ENCODE results near the gene SRSF3. TPM values are rescaled to one million over a fixed set of nuclear protein-coding genes. Genes with fewer than 3 reads are reported as not detected.

SRSF3 gene
- total and polyA plus RNA-seq, 9 of the 15 experiments (the other 6 are each of a cell fraction or from before 2014, with no cell fraction given): 337 to 1,200 (median 518) TPM

DNA sequence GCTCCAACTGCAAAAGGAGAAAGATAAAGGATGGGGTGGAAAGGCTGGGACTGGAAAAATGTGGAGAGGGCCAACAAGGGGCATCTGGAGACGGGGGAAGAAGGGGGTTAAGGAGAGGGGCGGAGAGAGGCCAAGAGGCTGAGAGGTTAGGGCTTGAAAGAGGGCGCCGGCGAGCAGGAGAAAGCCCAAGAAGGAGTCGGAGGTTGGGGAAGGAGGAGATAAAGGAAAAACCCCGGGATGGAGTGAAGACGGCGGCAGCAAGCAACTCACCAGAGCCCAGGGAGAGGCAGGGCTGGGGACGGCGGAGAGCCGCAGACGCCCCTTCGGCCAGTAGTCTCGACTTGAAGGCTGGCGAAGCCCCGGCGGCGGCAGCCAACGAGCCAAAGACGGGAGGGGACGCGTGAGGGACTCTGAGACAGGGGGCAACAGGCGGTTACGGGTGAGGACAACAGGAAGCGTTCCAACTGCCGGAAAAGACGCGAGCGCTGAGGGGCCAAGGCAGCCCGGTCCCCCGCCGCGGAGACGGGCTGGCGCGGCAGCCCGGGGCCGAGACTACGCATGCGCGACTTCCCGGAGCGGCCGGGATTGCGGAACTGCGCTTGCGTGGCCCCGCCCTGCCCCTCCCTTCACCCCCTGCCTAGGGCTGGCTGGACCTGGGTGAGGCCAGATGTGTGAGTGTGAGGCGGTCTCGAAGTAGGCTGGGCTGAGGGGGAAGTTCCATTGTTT, 47.1 kb upstream of the SRSF3 start, which contains the start of gene STK38 (continued):
- TF ChIP-seq, protein P1, sequence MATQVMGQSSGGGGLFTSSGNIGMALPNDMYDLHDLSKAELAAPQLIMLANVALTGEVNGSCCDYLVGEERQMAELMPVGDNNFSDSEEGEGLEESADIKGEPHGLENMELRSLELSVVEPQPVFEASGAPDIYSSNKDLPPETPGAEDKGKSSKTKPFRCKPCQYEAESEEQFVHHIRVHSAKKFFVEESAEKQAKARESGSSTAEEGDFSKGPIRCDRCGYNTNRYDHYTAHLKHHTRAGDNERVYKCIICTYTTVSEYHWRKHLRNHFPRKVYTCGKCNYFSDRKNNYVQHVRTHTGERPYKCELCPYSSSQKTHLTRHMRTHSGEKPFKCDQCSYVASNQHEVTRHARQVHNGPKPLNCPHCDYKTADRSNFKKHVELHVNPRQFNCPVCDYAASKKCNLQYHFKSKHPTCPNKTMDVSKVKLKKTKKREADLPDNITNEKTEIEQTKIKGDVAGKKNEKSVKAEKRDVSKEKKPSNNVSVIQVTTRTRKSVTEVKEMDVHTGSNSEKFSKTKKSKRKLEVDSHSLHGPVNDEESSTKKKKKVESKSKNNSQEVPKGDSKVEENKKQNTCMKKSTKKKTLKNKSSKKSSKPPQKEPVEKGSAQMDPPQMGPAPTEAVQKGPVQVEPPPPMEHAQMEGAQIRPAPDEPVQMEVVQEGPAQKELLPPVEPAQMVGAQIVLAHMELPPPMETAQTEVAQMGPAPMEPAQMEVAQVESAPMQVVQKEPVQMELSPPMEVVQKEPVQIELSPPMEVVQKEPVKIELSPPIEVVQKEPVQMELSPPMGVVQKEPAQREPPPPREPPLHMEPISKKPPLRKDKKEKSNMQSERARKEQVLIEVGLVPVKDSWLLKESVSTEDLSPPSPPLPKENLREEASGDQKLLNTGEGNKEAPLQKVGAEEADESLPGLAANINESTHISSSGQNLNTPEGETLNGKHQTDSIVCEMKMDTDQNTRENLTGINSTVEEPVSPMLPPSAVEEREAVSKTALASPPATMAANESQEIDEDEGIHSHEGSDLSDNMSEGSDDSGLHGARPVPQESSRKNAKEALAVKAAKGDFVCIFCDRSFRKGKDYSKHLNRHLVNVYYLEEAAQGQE (IDR thresholded peaks at IDR 0.05; ENCODE audit: borderline replicate concordance): peak; percentile 97
- TF ChIP-seq, protein P1 (CRISPR knock-in tag; IDR thresholded peaks at IDR 0.05; ENCODE audit: low read depth): peak; percentile 60; the same call in 1 of the 2 replicates
- TF ChIP-seq ZNF224 (CRISPR knock-in tag; IDR thresholded peaks at IDR 0.05) (no peak), GATAD2B (IDR thresholded peaks at IDR 0.05; ENCODE audit: borderline replicate concordance) (no peak), ARID2 (IDR thresholded peaks at IDR 0.05) (peak; percentile 62; the same call in 1 of the 2 replicates), LARP7 (IDR thresholded peaks at IDR 0.05) (peak; percentile 41; the same call in 1 of the 2 replicates), CBFA2T3 (IDR thresholded peaks at IDR 0.05) (no peak), SAFB2 (IDR thresholded peaks at IDR 0.05; ENCODE audit: borderline replicate concordance, low read depth, low read length, severe bottlenecking) (no peak), ZNF764 (CRISPR knock-in tag; IDR thresholded peaks at IDR 0.05; ENCODE audit: low read depth) (no peak), THRAP3 (IDR thresholded peaks at IDR 0.05; ENCODE audit: borderline replicate concordance) (peak; percentile 69; the same call in 1 of the 2 replicates)
- TF ChIP-seq, protein P2, sequence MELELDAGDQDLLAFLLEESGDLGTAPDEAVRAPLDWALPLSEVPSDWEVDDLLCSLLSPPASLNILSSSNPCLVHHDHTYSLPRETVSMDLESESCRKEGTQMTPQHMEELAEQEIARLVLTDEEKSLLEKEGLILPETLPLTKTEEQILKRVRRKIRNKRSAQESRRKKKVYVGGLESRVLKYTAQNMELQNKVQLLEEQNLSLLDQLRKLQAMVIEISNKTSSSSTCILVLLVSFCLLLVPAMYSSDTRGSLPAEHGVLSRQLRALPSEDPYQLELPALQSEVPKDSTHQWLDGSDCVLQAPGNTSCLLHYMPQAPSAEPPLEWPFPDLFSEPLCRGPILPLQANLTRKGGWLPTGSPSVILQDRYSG (tag; conservative IDR thresholded peaks at IDR 0.05; ENCODE audit: low read depth): no peak
- TF ChIP-seq, protein P3, sequence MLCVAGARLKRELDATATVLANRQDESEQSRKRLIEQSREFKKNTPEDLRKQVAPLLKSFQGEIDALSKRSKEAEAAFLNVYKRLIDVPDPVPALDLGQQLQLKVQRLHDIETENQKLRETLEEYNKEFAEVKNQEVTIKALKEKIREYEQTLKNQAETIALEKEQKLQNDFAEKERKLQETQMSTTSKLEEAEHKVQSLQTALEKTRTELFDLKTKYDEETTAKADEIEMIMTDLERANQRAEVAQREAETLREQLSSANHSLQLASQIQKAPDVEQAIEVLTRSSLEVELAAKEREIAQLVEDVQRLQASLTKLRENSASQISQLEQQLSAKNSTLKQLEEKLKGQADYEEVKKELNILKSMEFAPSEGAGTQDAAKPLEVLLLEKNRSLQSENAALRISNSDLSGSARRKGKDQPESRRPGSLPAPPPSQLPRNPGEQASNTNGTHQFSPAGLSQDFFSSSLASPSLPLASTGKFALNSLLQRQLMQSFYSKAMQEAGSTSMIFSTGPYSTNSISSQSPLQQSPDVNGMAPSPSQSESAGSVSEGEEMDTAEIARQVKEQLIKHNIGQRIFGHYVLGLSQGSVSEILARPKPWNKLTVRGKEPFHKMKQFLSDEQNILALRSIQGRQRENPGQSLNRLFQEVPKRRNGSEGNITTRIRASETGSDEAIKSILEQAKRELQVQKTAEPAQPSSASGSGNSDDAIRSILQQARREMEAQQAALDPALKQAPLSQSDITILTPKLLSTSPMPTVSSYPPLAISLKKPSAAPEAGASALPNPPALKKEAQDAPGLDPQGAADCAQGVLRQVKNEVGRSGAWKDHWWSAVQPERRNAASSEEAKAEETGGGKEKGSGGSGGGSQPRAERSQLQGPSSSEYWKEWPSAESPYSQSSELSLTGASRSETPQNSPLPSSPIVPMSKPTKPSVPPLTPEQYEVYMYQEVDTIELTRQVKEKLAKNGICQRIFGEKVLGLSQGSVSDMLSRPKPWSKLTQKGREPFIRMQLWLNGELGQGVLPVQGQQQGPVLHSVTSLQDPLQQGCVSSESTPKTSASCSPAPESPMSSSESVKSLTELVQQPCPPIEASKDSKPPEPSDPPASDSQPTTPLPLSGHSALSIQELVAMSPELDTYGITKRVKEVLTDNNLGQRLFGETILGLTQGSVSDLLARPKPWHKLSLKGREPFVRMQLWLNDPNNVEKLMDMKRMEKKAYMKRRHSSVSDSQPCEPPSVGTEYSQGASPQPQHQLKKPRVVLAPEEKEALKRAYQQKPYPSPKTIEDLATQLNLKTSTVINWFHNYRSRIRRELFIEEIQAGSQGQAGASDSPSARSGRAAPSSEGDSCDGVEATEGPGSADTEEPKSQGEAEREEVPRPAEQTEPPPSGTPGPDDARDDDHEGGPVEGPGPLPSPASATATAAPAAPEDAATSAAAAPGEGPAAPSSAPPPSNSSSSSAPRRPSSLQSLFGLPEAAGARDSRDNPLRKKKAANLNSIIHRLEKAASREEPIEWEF (CRISPR knock-in tag; IDR thresholded peaks at IDR 0.05): no peak
